GM12878 (cell line): Measurements from ENCODE around the gene TGFBR3.

Experiments used
- ELK1 ChIP-seq: IDR thresholded peaks from 2 replicates; pipeline ENCODE4 v1.6.1; 2012; ENCODE audit warnings: low read depth, low read length, improper control_type of control experiment
- ESRRA ChIP-seq: IDR thresholded peaks from 2 replicates; pipeline ENCODE4 v1.6.1; 2012; ENCODE audit warnings: mild to moderate bottlenecking, low read length, improper control_type of control experiment
- REST ChIP-seq: IDR thresholded peaks from 2 replicates; pipeline ENCODE4 v1.6.1; 2012; ENCODE audit warnings: mild to moderate bottlenecking, low read depth, low read length
- SIX5 ChIP-seq: IDR thresholded peaks from 2 replicates; pipeline ENCODE4 v1.6.1; 2011; ENCODE audit warnings: mild to moderate bottlenecking, low read depth, low read length, moderate library complexity; ENCODE audit not compliant: severe bottlenecking
- TAF1 ChIP-seq: IDR thresholded peaks from 2 replicates; pipeline ENCODE4 v1.6.1; 2011; ENCODE audit warnings: mild to moderate bottlenecking, low read depth, low read length, borderline replicate concordance
- ZNF24 ChIP-seq: fragments of 450-650 bp; IDR thresholded peaks from 2 replicates; pipeline ENCODE4 v1.6.1; 2017; ENCODE audit warnings: antibody characterized with exemption, mild to moderate bottlenecking

- TF ChIP-seq TAF1 (no peak), ESRRA (no peak), SIX5 (no peak), REST (no peak), ZNF24 (no peak), ELK1 (no peak)
Observed at GRCh38 chr1:91791691-91792488, 94.1 kb downstream of the TGFBR3 start.
